ENCODE data around the gene DLX1.
"Not testable (repeated sequence)": the region's sequence is repeated elsewhere in the genome, so short reads cannot be mapped to it uniquely, and the experiment has no call there.

Gene DLX1

GRCh38 chr2:172120118-172120517 lies 34.8 kb downstream of the DLX1 start:
- no peak for DNase-seq

GRCh38 chr2:172128484-172128883 lies 43.2 kb downstream of the DLX1 start:
- DNase-seq = no peak

DNA sequence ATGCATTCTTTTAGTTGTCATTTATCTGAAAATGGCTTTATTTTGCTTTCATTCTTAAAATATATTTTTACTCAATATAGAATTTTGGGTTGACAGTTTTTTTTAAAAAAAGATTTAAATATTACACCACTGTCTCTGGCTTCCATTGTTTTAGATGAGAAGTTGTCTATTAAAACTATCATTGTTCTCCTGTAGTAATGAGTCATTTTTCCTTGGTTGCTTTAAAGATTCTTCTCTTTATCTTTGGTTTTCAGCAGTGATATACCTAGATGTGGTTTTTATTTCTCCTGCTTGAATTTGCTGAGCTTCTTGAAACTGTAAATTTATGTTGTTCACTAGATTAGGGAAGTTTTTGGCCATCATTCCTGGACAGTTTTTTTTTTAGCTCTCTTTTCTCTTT lies 44.1 kb downstream of the DLX1 start:
- no peak for DNase-seq

- no peak for DNase-seq
Observed at GRCh38 chr2:172131713-172132555, 46.6 kb downstream of the DLX1 start.

DNA sequence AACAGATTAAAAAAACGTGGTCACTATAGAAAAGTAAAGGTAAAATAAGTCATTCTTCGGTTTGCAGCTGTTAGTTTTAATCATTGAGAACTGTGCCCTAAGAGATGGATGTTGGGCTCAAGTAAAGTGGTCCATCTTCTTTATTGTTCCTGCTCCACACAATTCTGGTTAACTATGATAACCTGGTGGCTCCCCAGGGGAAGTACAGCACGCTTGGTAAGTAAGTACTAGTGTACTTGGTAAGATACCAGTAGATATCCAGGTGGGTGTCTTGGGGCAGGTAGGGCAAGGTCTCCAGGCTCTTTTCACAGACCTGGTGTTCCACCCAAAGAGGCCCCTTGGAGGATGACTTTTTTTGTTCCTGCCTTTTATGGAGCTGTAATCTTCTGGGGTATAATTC lies 49.0 kb downstream of the DLX1 start:
- no peak for DNase-seq

DNA sequence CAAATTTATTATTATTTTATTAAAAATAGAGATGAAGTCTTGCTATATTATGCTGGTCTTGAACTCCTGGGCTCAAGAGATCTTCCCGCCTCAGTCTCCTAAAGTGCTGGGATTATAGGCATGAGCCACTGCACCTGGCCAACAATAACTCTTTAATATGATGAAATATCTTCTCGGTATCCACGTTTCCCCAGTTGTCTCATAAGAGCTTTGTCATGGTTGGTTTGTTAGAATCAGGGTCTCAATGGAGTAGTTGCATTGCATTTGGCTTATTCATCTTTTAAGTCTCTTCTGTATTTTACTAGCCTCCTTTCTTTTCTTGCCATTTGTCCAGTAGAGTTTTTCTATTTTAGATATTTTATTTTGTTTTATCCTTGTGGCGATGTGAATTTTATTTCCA lies 50.1 kb downstream of the DLX1 start:
- DNase-seq = no peak

DNA sequence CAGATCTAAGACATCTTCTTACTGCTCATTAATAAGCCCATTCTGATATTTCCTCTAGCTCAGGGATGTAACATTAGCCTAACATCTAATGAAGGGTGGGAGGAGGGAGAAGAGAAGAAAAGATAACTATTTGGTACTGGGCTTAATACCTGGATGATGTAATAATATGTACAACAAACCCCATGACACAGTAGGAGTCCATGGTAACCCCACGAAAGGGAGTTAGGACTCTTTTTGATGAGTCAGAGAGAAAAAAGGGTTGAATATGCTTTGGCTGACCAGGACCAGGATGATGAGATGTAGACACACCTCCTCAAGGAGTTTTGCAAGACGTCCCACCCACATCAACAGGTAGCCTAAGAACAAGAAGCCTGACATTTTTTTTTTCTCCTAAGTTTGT lies 51.8 kb downstream of the DLX1 start:
- no peak for DNase-seq

DNA sequence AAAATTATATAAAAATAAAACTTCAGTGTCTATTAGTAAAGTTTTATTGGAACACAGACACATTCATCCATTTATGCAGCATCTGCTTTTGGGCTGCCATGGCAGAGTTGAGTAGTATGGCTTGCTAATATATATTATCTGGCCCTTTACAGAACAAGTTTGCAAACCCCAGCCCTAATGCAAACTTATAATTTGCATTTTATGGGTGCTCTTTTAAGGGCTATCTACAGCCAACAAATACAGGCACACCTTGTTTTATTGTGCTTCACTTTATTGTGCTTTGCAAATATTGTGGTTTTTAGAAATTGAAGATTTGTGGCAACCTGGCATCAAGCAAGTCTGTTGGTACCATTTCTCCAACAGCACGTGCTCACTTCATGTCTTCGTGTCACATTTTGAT lies 52.6 kb downstream of the DLX1 start:
- DNase-seq = no peak

DNA sequence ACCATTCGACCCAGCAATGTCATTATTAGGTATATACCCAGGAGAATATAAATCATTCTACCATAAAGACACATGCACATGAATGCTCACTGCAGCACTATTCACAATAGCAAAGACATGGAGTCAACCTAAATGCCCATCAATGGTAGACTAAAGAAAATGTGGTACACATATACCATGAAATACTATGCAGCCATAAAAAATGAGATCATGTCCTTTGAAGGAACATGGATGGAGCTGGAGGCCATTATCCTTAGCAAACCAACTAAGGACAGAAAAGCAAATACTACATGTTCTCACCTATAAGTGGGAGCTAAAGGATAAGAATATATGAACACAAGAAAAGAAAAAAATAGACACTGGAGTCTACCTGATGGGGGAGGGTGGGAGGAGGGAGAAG lies 53.4 kb downstream of the DLX1 start:
- not testable (repeated sequence) for DNase-seq
